HepG2 (cell line): ENCODE measurements around the gene KISS1. TPM values are rescaled to one million over a fixed set of nuclear protein-coding genes. Genes with fewer than 3 reads are reported as not detected.

Experiments
- CENPX ChIP-seq: sonication (generic); formaldehyde crosslinking; IDR thresholded peaks from 2 replicates; pipeline ENCODE4 v1.9.0; 2021; ENCODE audit warnings: mild to moderate bottlenecking, missing genetic modification reagents, moderate library complexity
- KLF15 ChIP-seq: sonication (generic); formaldehyde crosslinking; IDR thresholded peaks from 2 replicates; pipeline ENCODE4 v1.8.1; 2023; ENCODE audit warnings: borderline replicate concordance, mild to moderate bottlenecking, inconsistent platforms, missing genetic modification reagents, mixed read lengths
- MXI1 ChIP-seq: IDR thresholded peaks from 3 replicates; pipeline ENCODE4 v1.6.1; 2012; ENCODE audit warnings: low read depth, low read length, inconsistent platforms, borderline replicate concordance
- NFIB ChIP-seq: sonication (generic); formaldehyde crosslinking; IDR thresholded peaks from 2 replicates; pipeline ENCODE4 v1.9.0; 2021; ENCODE audit warnings: missing genetic modification reagents, mild to moderate bottlenecking, borderline replicate concordance
- ZBTB34 ChIP-seq: sonication (generic); formaldehyde crosslinking; IDR thresholded peaks from 2 replicates; pipeline ENCODE4 v1.8.0; 2022; ENCODE audit warnings: mild to moderate bottlenecking, missing genetic modification reagents
- ZEB1 ChIP-seq: IDR thresholded peaks from 2 replicates; pipeline ENCODE4 v1.6.1; 2012; ENCODE audit warnings: mild to moderate bottlenecking, low read depth, inconsistent platforms; ENCODE audit not compliant: insufficient replicate concordance
- ZNF160 ChIP-seq: sonication (generic); formaldehyde crosslinking; IDR thresholded peaks from 2 replicates; pipeline ENCODE4 v1.8.0; 2022; ENCODE audit warnings: mild to moderate bottlenecking, inconsistent platforms, missing genetic modification reagents
- ZNF232 ChIP-seq: sonication (generic); formaldehyde crosslinking; IDR thresholded peaks from 2 replicates; pipeline ENCODE4 v1.4.0; 2020; ENCODE audit warnings: missing genetic modification reagents, borderline replicate concordance
- ZNF343 ChIP-seq: sonication (generic); formaldehyde crosslinking; IDR thresholded peaks from 2 replicates; pipeline ENCODE4 v1.4.0; 2020; ENCODE audit warnings: mild to moderate bottlenecking, missing genetic modification reagents
- ZNF496 ChIP-seq: sonication (generic); formaldehyde crosslinking; IDR thresholded peaks from 2 replicates; pipeline ENCODE4 v1.8.1; 2023; ENCODE audit warnings: mild to moderate bottlenecking, moderate library complexity, missing genetic modification reagents; ENCODE audit not compliant: insufficient replicate concordance
- ZNF776 ChIP-seq: sonication (generic); formaldehyde crosslinking; IDR thresholded peaks from 2 replicates; pipeline ENCODE4 v1.4.0; 2020; ENCODE audit warnings: mild to moderate bottlenecking, missing genetic modification reagents
- ZSCAN30 ChIP-seq: sonication (generic); formaldehyde crosslinking; IDR thresholded peaks from 2 replicates; pipeline ENCODE4 v1.5.0; 2020; ENCODE audit warnings: mild to moderate bottlenecking, missing genetic modification reagents
- polyA plus RNA-seq, 8 experiments: library from polyadenylated mRNA; depleted of rRNA in 3 of 8; stranded (reverse) in 7 of 8; unstranded in 1 of 8; fragments of >200 nt; fragmentation: Illumina TruSeq in 4 of 8; extraction: Trizol in 4 of 8; gene quantifications; 2 replicates each; pipeline versions ENCODE4 v1.2.1 to v1.2.3, GENCODE V29; 2011 to 2016; ENCODE audit warnings: low read depth in 4 of 8, missing spikeins in 1 of 8, mixed read lengths in 1 of 8; ENCODE audit not compliant: insufficient read depth in 1 of 8
- total RNA-seq, 5 experiments: library from RNA; depleted of rRNA; stranded (reverse); fragments of >200 nt; fragmentation: Illumina TruSeq; extraction: Trizol; gene quantifications; 2 replicates each; pipeline ENCODE4 v1.2.3, GENCODE V29; 2016; ENCODE audit warnings: low read depth in 1 of 5
- TF ChIP-seq, protein P1 (sequence below): sonication (generic); formaldehyde crosslinking; IDR thresholded peaks from 2 replicates; pipeline ENCODE4 v1.4.0; 2020; ENCODE audit warnings: missing genetic modification reagents
- TF ChIP-seq, protein P2 (sequence below): sonication (generic); formaldehyde crosslinking; IDR thresholded peaks from 2 replicates; pipeline ENCODE4 v1.4.0; 2020; ENCODE audit warnings: missing genetic modification reagents
- TF ChIP-seq, protein P3 (sequence below): sonication (generic); formaldehyde crosslinking; IDR thresholded peaks from 2 replicates; pipeline ENCODE4 v1.4.0; 2020; ENCODE audit warnings: missing genetic modification reagents
- TF ChIP-seq, protein P4 (sequence below): sonication (generic); formaldehyde crosslinking; IDR thresholded peaks from 2 replicates; pipeline ENCODE4 v1.5.0; 2020; ENCODE audit warnings: missing genetic modification reagents, mild to moderate bottlenecking, borderline replicate concordance

The KISS1 gene
- total and polyA plus RNA-seq, 2 of the 13 experiments (the other 11 are each of a cell fraction or from before 2014, with no cell fraction given): 0.24 to 0.80 TPM

- TF ChIP-seq, protein P1, sequence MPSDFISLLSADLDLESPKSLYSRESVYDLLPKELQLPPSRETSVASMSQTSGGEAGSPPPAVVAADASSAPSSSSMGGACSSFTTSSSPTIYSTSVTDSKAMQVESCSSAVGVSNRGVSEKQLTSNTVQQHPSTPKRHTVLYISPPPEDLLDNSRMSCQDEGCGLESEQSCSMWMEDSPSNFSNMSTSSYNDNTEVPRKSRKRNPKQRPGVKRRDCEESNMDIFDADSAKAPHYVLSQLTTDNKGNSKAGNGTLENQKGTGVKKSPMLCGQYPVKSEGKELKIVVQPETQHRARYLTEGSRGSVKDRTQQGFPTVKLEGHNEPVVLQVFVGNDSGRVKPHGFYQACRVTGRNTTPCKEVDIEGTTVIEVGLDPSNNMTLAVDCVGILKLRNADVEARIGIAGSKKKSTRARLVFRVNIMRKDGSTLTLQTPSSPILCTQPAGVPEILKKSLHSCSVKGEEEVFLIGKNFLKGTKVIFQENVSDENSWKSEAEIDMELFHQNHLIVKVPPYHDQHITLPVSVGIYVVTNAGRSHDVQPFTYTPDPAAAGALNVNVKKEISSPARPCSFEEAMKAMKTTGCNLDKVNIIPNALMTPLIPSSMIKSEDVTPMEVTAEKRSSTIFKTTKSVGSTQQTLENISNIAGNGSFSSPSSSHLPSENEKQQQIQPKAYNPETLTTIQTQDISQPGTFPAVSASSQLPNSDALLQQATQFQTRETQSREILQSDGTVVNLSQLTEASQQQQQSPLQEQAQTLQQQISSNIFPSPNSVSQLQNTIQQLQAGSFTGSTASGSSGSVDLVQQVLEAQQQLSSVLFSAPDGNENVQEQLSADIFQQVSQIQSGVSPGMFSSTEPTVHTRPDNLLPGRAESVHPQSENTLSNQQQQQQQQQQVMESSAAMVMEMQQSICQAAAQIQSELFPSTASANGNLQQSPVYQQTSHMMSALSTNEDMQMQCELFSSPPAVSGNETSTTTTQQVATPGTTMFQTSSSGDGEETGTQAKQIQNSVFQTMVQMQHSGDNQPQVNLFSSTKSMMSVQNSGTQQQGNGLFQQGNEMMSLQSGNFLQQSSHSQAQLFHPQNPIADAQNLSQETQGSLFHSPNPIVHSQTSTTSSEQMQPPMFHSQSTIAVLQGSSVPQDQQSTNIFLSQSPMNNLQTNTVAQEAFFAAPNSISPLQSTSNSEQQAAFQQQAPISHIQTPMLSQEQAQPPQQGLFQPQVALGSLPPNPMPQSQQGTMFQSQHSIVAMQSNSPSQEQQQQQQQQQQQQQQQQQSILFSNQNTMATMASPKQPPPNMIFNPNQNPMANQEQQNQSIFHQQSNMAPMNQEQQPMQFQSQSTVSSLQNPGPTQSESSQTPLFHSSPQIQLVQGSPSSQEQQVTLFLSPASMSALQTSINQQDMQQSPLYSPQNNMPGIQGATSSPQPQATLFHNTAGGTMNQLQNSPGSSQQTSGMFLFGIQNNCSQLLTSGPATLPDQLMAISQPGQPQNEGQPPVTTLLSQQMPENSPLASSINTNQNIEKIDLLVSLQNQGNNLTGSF (CRISPR knock-in tag): no peak
- no peak for TF ChIP-seq KLF15
- peak; percentile 91 for TF ChIP-seq ZEB1
- TF ChIP-seq ZNF232: peak; percentile 89; the same call in 1 of the 2 replicates
- peak; percentile 83; the same call in 1 of the 2 replicates for TF ChIP-seq ZNF343 (CRISPR knock-in tag)
- TF ChIP-seq ZNF776 (CRISPR knock-in tag): no peak
- TF ChIP-seq ZBTB34 (CRISPR knock-in tag): peak; percentile 79
- TF ChIP-seq, protein P2, sequence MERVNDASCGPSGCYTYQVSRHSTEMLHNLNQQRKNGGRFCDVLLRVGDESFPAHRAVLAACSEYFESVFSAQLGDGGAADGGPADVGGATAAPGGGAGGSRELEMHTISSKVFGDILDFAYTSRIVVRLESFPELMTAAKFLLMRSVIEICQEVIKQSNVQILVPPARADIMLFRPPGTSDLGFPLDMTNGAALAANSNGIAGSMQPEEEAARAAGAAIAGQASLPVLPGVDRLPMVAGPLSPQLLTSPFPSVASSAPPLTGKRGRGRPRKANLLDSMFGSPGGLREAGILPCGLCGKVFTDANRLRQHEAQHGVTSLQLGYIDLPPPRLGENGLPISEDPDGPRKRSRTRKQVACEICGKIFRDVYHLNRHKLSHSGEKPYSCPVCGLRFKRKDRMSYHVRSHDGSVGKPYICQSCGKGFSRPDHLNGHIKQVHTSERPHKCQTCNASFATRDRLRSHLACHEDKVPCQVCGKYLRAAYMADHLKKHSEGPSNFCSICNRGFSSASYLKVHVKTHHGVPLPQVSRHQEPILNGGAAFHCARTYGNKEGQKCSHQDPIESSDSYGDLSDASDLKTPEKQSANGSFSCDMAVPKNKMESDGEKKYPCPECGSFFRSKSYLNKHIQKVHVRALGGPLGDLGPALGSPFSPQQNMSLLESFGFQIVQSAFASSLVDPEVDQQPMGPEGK (CRISPR knock-in tag): peak; percentile 96
- no peak for TF ChIP-seq NFIB (CRISPR knock-in tag)
- TF ChIP-seq MXI1: peak; percentile 46; the same call in 1 of the 3 replicates
- no peak for TF ChIP-seq CENPX (CRISPR knock-in tag)
- peak; percentile 81 for TF ChIP-seq ZNF160 (CRISPR knock-in tag)
- TF ChIP-seq, protein P3, sequence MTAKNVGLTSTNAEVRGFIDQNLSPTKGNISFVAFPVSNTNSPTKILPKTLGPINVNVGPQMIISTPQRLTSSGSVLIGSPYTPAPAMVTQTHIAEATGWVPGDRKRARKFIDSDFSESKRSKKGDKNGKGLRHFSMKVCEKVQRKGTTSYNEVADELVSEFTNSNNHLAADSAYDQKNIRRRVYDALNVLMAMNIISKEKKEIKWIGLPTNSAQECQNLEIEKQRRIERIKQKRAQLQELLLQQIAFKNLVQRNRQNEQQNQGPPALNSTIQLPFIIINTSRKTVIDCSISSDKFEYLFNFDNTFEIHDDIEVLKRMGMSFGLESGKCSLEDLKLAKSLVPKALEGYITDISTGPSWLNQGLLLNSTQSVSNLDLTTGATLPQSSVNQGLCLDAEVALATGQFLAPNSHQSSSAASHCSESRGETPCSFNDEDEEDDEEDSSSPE (CRISPR knock-in tag): peak; percentile 94
- TF ChIP-seq ZNF496 (CRISPR knock-in tag): no peak
- no peak for TF ChIP-seq ZSCAN30 (CRISPR knock-in tag)
- TF ChIP-seq, protein P4, sequence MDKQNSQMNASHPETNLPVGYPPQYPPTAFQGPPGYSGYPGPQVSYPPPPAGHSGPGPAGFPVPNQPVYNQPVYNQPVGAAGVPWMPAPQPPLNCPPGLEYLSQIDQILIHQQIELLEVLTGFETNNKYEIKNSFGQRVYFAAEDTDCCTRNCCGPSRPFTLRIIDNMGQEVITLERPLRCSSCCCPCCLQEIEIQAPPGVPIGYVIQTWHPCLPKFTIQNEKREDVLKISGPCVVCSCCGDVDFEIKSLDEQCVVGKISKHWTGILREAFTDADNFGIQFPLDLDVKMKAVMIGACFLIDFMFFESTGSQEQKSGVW (CRISPR knock-in tag): no peak
Observed at GRCh38 chr1:204213668-204214662, 17.7 kb upstream of the KISS1 start, which contains the start of gene GOLT1A (continued).
